Spinal cord (tissue), 10 donors: ENCODE data around the gene WWOX. TPM values are rescaled to one million over a fixed set of nuclear protein-coding genes. Genes with fewer than 3 reads are reported as not detected.

Source experiments
- DNase-seq, 6 donors: peaks; one replicate each; pipeline versions ENCODE4 v3.0.0 to v3.0.0-alpha.2; 2013 to 2015; ENCODE audit warnings: low spot score in 6 of 6, low read depth in 4 of 6
- H3K27ac ChIP-seq: one replicate; pipeline ENCODE4 v1.5.1; 2013; ENCODE audit warnings: low read depth, low read length, control low read depth
- H3K27me3 ChIP-seq: one replicate; pipeline ENCODE4 v1.6.1; 2013; ENCODE audit warnings: low read length; ENCODE audit not compliant: control insufficient read depth, insufficient read depth
- H3K36me3 ChIP-seq: one replicate; pipeline ENCODE4 v1.6.1; 2013; ENCODE audit warnings: low read length; ENCODE audit not compliant: control insufficient read depth, insufficient read depth
- H3K4me1 ChIP-seq: one replicate; pipeline ENCODE4 v1.6.1; 2013; ENCODE audit warnings: low read length; ENCODE audit not compliant: control insufficient read depth, insufficient read depth
- H3K4me3 ChIP-seq: one replicate; pipeline ENCODE4 v1.5.1; 2013; ENCODE audit warnings: low read depth, low read length, control low read depth
- H3K9me3 ChIP-seq: one replicate; pipeline ENCODE4 v1.6.1; 2013; ENCODE audit warnings: low read length; ENCODE audit not compliant: control insufficient read depth, insufficient read depth
- WGBS: methylation state at CpG from one replicate; pipeline ENCODE4 v1.1.5; 2013; ENCODE audit warnings: missing lambda C conversion rate; ENCODE audit not compliant: insufficient coverage; 5-methylcytosine and 5-hydroxymethylcytosine counted together
- polyA plus RNA-seq, 2 donors: library from polyadenylated mRNA; unstranded; fragments of 120-200 nt; gene quantifications; one replicate each; pipeline ENCODE4 v1.2.1, GENCODE V29; 2013; ENCODE audit not compliant: insufficient read length in 2 of 2
- total RNA-seq, 2 donors: library from RNA; depleted of rRNA in 1 of 2; stranded (reverse); fragments of 120-200 nt in 1 of 2; fragments of >200 nt in 1 of 2; gene quantifications; one replicate each; pipeline versions ENCODE4 v1.2.3 to v1.2.4, GENCODE V29; 2013 to 2014
- donor health status: healthy.

Gene WWOX
- total and polyA plus RNA-seq, 4 donors = 27.5 to 51.5 (median 32.5) TPM

DNA sequence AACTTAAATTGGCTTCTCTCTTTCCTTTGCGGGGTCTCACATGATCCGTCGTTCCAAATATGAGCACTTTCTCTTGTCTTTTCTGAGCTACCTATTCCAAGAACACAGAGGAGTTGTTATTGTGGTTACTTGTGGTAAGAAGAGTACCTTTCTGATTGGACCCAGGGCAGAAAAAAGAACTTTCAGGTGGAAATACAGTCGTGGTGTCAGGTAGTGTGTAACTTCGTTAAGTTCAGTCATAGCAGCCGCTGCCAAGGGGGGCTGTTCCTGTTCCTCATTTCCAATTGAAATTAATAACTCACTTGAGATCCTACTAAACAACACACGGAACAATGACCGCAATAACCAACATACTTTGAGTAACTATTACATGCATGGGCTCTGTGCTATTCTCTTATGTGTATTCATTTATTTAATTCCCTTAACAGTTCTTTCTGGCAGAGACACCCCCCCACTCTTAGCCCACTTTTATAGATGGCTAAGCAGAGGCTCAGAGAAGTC is 819.4 kb downstream of the WWOX start:
- no peak overlapping the region for H3K27ac ChIP-seq
- H3K4me1 ChIP-seq = no peaks in the 10 kb centered on the region
- H3K27me3 ChIP-seq = no peaks in the 10 kb centered on the region
- DNase-seq = no peak
- no peaks in the 10 kb centered on the region for H3K36me3 ChIP-seq
- WGBS = no CpG with 5 or more reads among the region's 8 CpGs
- no peak overlapping the region for H3K4me3 ChIP-seq
- H3K9me3 ChIP-seq = no peaks in the 10 kb centered on the region

- no peaks in the 10 kb centered on the region for H3K4me1 ChIP-seq
- no peaks in the 10 kb centered on the region for H3K27me3 ChIP-seq
- H3K4me3 ChIP-seq = no peak overlapping the region
- WGBS = 96% methylated on average over 5 of the region's 8 CpGs
- no peak overlapping the region for H3K27ac ChIP-seq
- H3K36me3 ChIP-seq = no peaks in the 10 kb centered on the region
- no peak for DNase-seq
- H3K9me3 ChIP-seq = no peaks in the 10 kb centered on the region
Measured at GRCh38 chr16:78919852-78920251, 820.4 kb downstream of the WWOX start.

DNA sequence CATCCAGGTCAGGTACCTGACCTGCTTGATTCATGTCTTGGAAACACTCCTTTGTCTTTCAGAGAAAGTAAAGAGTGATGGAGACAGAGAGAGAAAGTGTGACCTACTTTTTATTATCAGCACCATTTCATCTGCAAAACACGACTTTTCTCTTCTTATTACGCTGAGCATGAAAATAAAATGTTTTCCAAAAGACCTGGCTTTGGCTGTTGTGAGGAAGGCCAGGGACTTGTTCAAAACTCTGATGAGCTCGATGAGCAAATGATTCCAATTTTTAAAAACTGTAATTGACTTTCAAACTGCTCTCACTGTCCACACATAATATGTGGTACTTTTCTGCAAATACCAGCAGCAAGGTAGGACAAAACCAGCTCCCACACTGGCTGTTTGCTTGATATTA is 821.2 kb downstream of the WWOX start:
- Histone ChIP-seq H3K9me3 (no peaks in the 10 kb centered on the region), H3K27me3 (no peaks in the 10 kb centered on the region), H3K36me3 (no peaks in the 10 kb centered on the region), H3K27ac (no peak overlapping the region), H3K4me3 (no peak overlapping the region), H3K4me1 (no peaks in the 10 kb centered on the region)
- no peak for DNase-seq
- WGBS = no CpG with 5 or more reads among the region's 3 CpGs

- Histone ChIP-seq H3K4me1 (peaks cover 2% of the 10 kb centered on the region), H3K4me3 (no peak overlapping the region), H3K9me3 (no peaks in the 10 kb centered on the region), H3K27ac (no peak overlapping the region), H3K27me3 (no peaks in the 10 kb centered on the region), H3K36me3 (no peaks in the 10 kb centered on the region)
- 51% methylated on average over 3 of the region's 8 CpGs for WGBS
- DNase-seq = no peak
Measured at GRCh38 chr16:78925083-78925767, 825.8 kb downstream of the WWOX start.

- no peaks in the 10 kb centered on the region for H3K9me3 ChIP-seq
- no peak overlapping the region for H3K27ac ChIP-seq
- WGBS = 88% methylated on average over 4 of the region's 5 CpGs
- no peak overlapping the region for H3K4me3 ChIP-seq
- H3K36me3 ChIP-seq = no peaks in the 10 kb centered on the region
- DNase-seq = no peak
- no peaks in the 10 kb centered on the region for H3K27me3 ChIP-seq
- H3K4me1 ChIP-seq = peaks cover 2% of the 10 kb centered on the region
Measured at GRCh38 chr16:78926723-78927210, 827.3 kb downstream of the WWOX start.

DNA sequence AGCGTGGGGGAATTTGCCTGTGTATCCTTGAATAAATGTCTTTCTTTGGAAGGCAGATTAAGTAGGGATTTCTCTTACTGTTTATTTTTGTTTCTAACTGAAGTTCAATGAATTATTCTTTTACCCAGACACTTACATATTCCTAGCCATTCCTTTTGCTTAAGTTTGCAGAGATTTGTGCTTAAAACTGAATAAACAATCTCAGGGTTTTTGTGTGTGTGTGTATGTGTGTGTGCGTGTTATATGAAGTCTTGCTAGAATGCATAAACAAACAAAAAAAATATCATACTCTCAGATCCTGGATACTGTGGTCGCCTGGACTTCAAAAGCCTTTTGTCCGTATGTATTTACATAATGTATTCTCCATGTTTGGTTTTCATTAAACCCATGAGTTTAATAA is 828.3 kb downstream of the WWOX start:
- no CpG with 5 or more reads among the region's 4 CpGs for WGBS
- no peak overlapping the region for H3K27ac ChIP-seq

DNA sequence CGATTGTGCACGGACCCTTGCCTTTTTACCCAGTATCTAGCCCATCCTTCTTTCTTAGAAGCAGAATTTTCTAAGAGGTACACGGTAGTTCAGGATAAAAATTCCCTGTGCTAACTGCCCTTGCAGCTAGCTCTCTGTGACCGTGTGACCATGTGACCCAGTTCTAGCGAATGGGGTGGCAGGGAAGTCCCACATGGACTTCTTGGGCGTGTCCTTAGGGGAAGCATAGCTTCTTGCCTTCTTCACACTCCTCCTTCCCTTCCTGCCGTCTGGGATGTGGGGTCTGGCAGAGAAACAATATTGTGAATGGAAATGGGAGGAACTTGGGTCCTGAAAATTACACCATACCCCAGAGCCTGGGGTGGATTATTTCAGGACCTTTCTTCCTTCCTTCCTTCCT is 830.4 kb downstream of the WWOX start:
- H3K36me3 ChIP-seq = no peaks in the 10 kb centered on the region
- 95% methylated on average over 3 of the region's 7 CpGs for WGBS
- no peaks in the 10 kb centered on the region for H3K27me3 ChIP-seq
- no peak for DNase-seq
- H3K4me1 ChIP-seq = peaks cover 2% of the 10 kb centered on the region
- H3K9me3 ChIP-seq = no peaks in the 10 kb centered on the region
- H3K27ac ChIP-seq = no peak overlapping the region
- no peak overlapping the region for H3K4me3 ChIP-seq

More for the DNA sequence above, 828.3 kb downstream of the WWOX start:
- no peaks in the 10 kb centered on the region for H3K9me3 ChIP-seq
- peaks cover 2% of the 10 kb centered on the region for H3K4me1 ChIP-seq
- H3K27me3 ChIP-seq = no peaks in the 10 kb centered on the region
- no peak overlapping the region for H3K4me3 ChIP-seq
- H3K36me3 ChIP-seq = no peaks in the 10 kb centered on the region
- DNase-seq = no peak

GRCh38 chr16:78930561-78930960 is 831.1 kb downstream of the WWOX start:
- no peaks in the 10 kb centered on the region for H3K9me3 ChIP-seq
- H3K36me3 ChIP-seq = no peaks in the 10 kb centered on the region
- peaks cover 2% of the 10 kb centered on the region for H3K4me1 ChIP-seq
- 100% methylated on average over 3 of the region's 4 CpGs for WGBS
- no peak overlapping the region for H3K27ac ChIP-seq
- no peak overlapping the region for H3K4me3 ChIP-seq
- no peaks in the 10 kb centered on the region for H3K27me3 ChIP-seq
- no peak for DNase-seq

- WGBS = 100% methylated on average over 2 of the region's 2 CpGs
- H3K27me3 ChIP-seq = no peaks in the 10 kb centered on the region
- peaks cover 2% of the 10 kb centered on the region for H3K4me1 ChIP-seq
- H3K27ac ChIP-seq = no peak overlapping the region
- DNase-seq = no peak
- H3K36me3 ChIP-seq = no peaks in the 10 kb centered on the region
- H3K4me3 ChIP-seq = no peak overlapping the region
- H3K9me3 ChIP-seq = no peaks in the 10 kb centered on the region
Measured at GRCh38 chr16:78931267-78931666, 831.8 kb downstream of the WWOX start.

- 100% methylated on average over 1 of the region's 4 CpGs for WGBS
Measured at GRCh38 chr16:78931678-78932077, 832.2 kb downstream of the WWOX start.

More at GRCh38 chr16:78931678-78932077, 832.2 kb downstream of the WWOX start:
- no peak for DNase-seq
- peaks cover 2% of the 10 kb centered on the region for H3K4me1 ChIP-seq
- H3K36me3 ChIP-seq = no peaks in the 10 kb centered on the region
- H3K27ac ChIP-seq = no peak overlapping the region
- H3K27me3 ChIP-seq = no peaks in the 10 kb centered on the region
- H3K4me3 ChIP-seq = no peak overlapping the region
- H3K9me3 ChIP-seq = no peaks in the 10 kb centered on the region
